ENCODE measurements around the gene SYNE1.

GRCh38 chr6:152457949-152458624, 179.1 kb downstream of the SYNE1 start:
- TF ChIP-seq POLR2A (IDR thresholded peaks at IDR 0.05) (no peak), CTCF (IDR thresholded peaks at IDR 0.05) (no peak)
